ENCODE measurements around the gene GATA3. TPM values are rescaled to one million over a fixed set of nuclear protein-coding genes. Genes with fewer than 3 reads are reported as not detected.

GATA3 gene
- 1.3 TPM for polyA plus RNA-seq (2013, experiment 1 of 2)
- 1.6 TPM for polyA plus RNA-seq (2013, experiment 2 of 2)

DNA sequence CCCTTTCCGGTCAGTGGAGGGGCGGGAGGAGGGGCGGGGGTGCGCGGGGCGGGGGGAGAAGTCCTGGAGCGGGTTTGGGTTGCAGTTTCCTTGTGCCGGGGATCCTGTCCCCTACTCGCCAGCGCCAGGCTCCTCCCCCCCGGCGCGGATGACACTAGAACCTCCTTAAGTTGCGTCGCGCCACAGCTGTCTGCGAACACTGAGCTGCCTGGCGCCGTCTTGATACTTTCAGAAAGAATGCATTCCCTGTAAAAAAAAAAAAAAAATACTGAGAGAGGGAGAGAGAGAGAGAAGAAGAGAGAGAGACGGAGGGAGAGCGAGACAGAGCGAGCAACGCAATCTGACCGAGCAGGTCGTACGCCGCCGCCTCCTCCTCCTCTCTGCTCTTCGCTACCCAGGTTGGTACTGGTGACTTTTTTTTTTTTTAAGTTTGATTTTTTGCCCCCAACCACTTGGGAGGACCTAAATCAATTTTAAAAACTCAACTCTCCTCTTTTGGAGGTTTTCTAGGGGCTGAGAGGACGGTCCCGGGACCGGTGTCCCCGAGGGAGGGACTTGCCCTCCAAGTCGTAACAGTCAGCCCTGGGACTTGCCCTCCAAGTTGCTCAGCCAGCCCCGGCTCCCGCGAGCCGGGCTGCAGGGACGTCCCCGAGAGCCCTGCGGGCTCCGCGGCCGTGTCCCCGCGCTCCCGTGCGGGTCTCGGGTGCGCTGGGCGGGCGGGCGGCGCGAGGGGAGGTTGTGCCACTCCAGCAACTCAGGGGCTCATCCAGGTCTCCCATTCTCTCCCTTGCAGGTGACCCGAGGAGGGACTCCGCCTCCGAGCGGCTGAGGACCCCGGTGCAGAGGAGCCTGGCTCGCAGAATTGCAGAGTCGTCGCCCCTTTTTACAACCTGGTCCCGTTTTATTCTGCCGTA is at the start of gene GATA3:
GATA3 (plus strand) TSS at position 195 of the 914 bp plus-strand sequence. CDS start 968 bp downstream, outside the sequence.
- peaks cover 96% of the 10 kb centered on the region for H3K27me3 ChIP-seq (ENCODE audit: insufficient read depth, low read length)
- under 1% methylated on average over 50 of the region's 65 CpGs for WGBS
- H3K4me3 ChIP-seq (ENCODE audit: low read length): peak within 1 kb of the TSS; percentile 57
- peak within 1 kb of the TSS; percentile 35; the same call in 1 of the 2 replicates for H3K9ac ChIP-seq (ENCODE audit: low read depth, low read length)
- no peaks in the 10 kb centered on the region for H3K36me3 ChIP-seq (ENCODE audit: insufficient read depth, low read length)
- H3K27ac ChIP-seq (ENCODE audit: low read depth, low read length): no peak within 1 kb of the TSS
- peaks cover 42% of the 10 kb centered on the region for H3K4me1 ChIP-seq (ENCODE audit: insufficient read depth, low read length)
- H3K9me3 ChIP-seq (ENCODE audit: insufficient read depth, low read depth, low read length): no peaks in the 10 kb centered on the region

GRCh38 chr10:8006274-8006999 is 48.1 kb upstream of the GATA3 start:
- 95% methylated on average over 10 of the region's 10 CpGs for WGBS
- Histone ChIP-seq H3K9me3 (ENCODE audit: insufficient read depth, low read depth, low read length) (peaks cover 11% of the 10 kb centered on the region; the same call in 1 of the 2 replicates), H3K27me3 (ENCODE audit: insufficient read depth, low read length) (no peaks in the 10 kb centered on the region), H3K4me3 (ENCODE audit: low read length) (no peak overlapping the region), H3K36me3 (ENCODE audit: insufficient read depth, low read length) (peaks cover 5% of the 10 kb centered on the region; the same call in 1 of the 2 replicates), H3K9ac (ENCODE audit: low read depth, low read length) (no peak overlapping the region), H3K27ac (ENCODE audit: low read depth, low read length) (no peak overlapping the region), H3K4me1 (ENCODE audit: insufficient read depth, low read length) (no peaks in the 10 kb centered on the region)

DNA sequence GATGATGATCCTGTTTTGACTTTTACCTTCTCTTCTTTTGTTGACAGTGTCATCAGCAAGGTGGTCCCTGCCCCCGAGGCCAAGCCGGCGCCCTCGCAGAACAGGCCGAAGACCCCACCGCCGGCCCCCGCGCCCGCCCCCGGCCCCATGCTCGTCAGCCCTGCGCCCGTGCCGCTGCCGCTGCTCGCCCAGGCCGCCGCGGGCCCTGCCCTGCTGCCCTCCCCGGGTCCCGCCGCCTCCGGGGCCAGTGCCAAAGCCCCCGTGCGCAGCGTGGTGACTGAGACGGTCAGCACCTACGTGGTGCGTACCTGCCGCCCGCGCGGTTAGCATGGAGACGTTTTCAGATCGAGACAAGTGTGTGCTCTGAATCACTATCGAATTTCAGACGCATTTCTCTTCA is 45.5 kb upstream of the GATA3 start:
- Histone ChIP-seq H3K27ac (ENCODE audit: low read depth, low read length) (no peak overlapping the region), H3K9me3 (ENCODE audit: insufficient read depth, low read depth, low read length) (peaks cover 9% of the 10 kb centered on the region; the same call in 1 of the 2 replicates), H3K4me1 (ENCODE audit: insufficient read depth, low read length) (no peaks in the 10 kb centered on the region), H3K36me3 (ENCODE audit: insufficient read depth, low read length) (peaks cover 9% of the 10 kb centered on the region; the same call in 1 of the 2 replicates), H3K4me3 (ENCODE audit: low read length) (no peak overlapping the region), H3K27me3 (ENCODE audit: insufficient read depth, low read length) (no peaks in the 10 kb centered on the region), H3K9ac (ENCODE audit: low read depth, low read length) (no peak overlapping the region)
- 95% methylated on average over 38 of the region's 38 CpGs for WGBS

DNA sequence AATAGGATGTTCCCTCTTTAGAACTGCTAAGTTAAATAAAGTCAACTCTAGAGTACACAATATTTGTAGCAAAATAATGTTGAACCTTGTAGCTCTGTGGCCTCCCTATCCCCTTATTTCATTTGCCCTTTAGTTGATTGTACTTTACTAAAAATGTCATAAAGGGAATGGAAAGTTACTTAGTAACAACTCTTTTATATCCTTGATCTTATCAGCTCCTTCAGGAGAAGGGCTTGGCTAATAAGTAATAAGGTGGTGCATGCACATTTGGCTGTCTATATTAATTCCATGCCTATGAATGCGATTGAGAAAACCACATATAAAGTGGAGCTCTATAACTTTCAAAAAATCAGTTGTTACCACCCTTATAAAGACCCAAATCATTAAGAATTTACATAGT is 41.5 kb upstream of the GATA3 start:
- Histone ChIP-seq H3K4me3 (ENCODE audit: low read length) (no peak overlapping the region), H3K27me3 (ENCODE audit: insufficient read depth, low read length) (no peaks in the 10 kb centered on the region), H3K4me1 (ENCODE audit: insufficient read depth, low read length) (peaks cover 9% of the 10 kb centered on the region; the same call in 1 of the 2 replicates), H3K36me3 (ENCODE audit: insufficient read depth, low read length) (peaks cover 9% of the 10 kb centered on the region; the same call in 1 of the 2 replicates), H3K27ac (ENCODE audit: low read depth, low read length) (no peak overlapping the region), H3K9me3 (ENCODE audit: insufficient read depth, low read depth, low read length) (no peaks in the 10 kb centered on the region), H3K9ac (ENCODE audit: low read depth, low read length) (no peak overlapping the region)
- 100% methylated on average over 1 of the region's 1 CpG for WGBS

DNA sequence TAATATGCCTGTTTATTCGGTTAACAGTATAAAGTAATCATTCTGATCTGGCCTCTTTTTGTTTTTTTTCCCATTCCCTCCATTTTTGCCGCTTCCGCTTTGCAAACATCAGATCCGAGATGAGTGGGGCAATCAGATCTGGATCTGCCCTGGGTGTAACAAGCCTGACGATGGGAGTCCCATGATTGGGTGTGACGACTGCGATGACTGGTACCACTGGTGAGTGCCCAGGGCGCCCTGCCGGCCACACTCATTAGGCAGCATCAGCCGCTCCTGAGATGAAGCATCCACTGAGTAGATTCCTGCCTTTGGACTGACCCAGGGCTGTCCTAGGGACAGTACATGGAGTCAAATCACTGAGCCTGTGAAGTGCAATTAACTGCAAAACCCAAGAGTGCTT is 40.9 kb upstream of the GATA3 start:
- H3K4me3 ChIP-seq (ENCODE audit: low read length): no peak overlapping the region
- WGBS: 96% methylated on average over 10 of the region's 10 CpGs
- H3K27ac ChIP-seq (ENCODE audit: low read depth, low read length): no peak overlapping the region
- no peak overlapping the region for H3K9ac ChIP-seq (ENCODE audit: low read depth, low read length)
- H3K36me3 ChIP-seq (ENCODE audit: insufficient read depth, low read length): peaks cover 9% of the 10 kb centered on the region; the same call in 1 of the 2 replicates
- no peaks in the 10 kb centered on the region for H3K27me3 ChIP-seq (ENCODE audit: insufficient read depth, low read length)
- no peaks in the 10 kb centered on the region for H3K9me3 ChIP-seq (ENCODE audit: insufficient read depth, low read depth, low read length)
- peaks cover 9% of the 10 kb centered on the region; the same call in 1 of the 2 replicates for H3K4me1 ChIP-seq (ENCODE audit: insufficient read depth, low read length)

DNA sequence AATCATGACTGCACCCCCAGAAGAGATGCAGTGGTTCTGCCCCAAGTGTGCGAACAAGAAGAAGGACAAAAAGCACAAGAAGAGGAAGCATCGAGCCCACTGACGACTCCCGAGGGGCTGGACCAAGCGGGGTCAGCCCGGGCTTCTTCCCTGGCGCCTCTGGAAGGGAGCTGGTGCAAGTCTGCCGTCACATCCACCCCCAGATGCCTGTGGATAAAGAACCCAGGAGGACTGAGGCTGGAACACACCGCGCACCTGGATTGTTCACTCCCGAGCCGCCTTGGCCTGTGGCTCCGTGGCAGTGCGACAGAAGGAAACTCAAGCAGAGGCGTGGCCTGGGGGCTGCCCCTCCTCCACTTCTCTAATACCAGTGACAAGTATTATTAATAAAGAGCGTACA is 39.8 kb upstream of the GATA3 start:
- no peaks in the 10 kb centered on the region for H3K27me3 ChIP-seq (ENCODE audit: insufficient read depth, low read length)
- H3K4me1 ChIP-seq (ENCODE audit: insufficient read depth, low read length): peaks cover 9% of the 10 kb centered on the region; the same call in 1 of the 2 replicates
- WGBS: 94% methylated on average over 15 of the region's 16 CpGs
- H3K4me3 ChIP-seq (ENCODE audit: low read length): no peak overlapping the region
- no peaks in the 10 kb centered on the region for H3K9me3 ChIP-seq (ENCODE audit: insufficient read depth, low read depth, low read length)
- no peak overlapping the region for H3K27ac ChIP-seq (ENCODE audit: low read depth, low read length)
- no peak overlapping the region for H3K9ac ChIP-seq (ENCODE audit: low read depth, low read length)
- peaks cover 7% of the 10 kb centered on the region; the same call in 1 of the 2 replicates for H3K36me3 ChIP-seq (ENCODE audit: insufficient read depth, low read length)

GRCh38 chr10:8017277-8017676 is 37.2 kb upstream of the GATA3 start:
- H3K36me3 ChIP-seq (ENCODE audit: insufficient read depth, low read length): 0 out of 2 replicates have a peak, but pooled peaks cover 4% of the 10 kb centered on the region
- no peaks in the 10 kb centered on the region for H3K27me3 ChIP-seq (ENCODE audit: insufficient read depth, low read length)
- H3K27ac ChIP-seq (ENCODE audit: low read depth, low read length): no peak overlapping the region
- 80% methylated on average over 5 of the region's 6 CpGs for WGBS
- H3K9ac ChIP-seq (ENCODE audit: low read depth, low read length): no peak overlapping the region
- no peaks in the 10 kb centered on the region for H3K9me3 ChIP-seq (ENCODE audit: insufficient read depth, low read depth, low read length)
- no peak overlapping the region for H3K4me3 ChIP-seq (ENCODE audit: low read length)
- peaks cover 9% of the 10 kb centered on the region; the same call in 1 of the 2 replicates for H3K4me1 ChIP-seq (ENCODE audit: insufficient read depth, low read length)

GRCh38 chr10:8023321-8023720 is 31.2 kb upstream of the GATA3 start:
- Histone ChIP-seq H3K4me1 (ENCODE audit: insufficient read depth, low read length) (no peaks in the 10 kb centered on the region), H3K27ac (ENCODE audit: low read depth, low read length) (no peak overlapping the region), H3K36me3 (ENCODE audit: insufficient read depth, low read length) (no peaks in the 10 kb centered on the region), H3K9me3 (ENCODE audit: insufficient read depth, low read depth, low read length) (no peaks in the 10 kb centered on the region), H3K27me3 (ENCODE audit: insufficient read depth, low read length) (no peaks in the 10 kb centered on the region), H3K9ac (ENCODE audit: low read depth, low read length) (no peak overlapping the region), H3K4me3 (ENCODE audit: low read length) (no peak overlapping the region)
- WGBS: 84% methylated on average over 4 of the region's 4 CpGs

GRCh38 chr10:8023851-8024250 is 30.6 kb upstream of the GATA3 start:
- WGBS: 94% methylated on average over 2 of the region's 2 CpGs
- Histone ChIP-seq H3K4me1 (ENCODE audit: insufficient read depth, low read length) (no peaks in the 10 kb centered on the region), H3K27ac (ENCODE audit: low read depth, low read length) (no peak overlapping the region), H3K4me3 (ENCODE audit: low read length) (no peak overlapping the region), H3K9me3 (ENCODE audit: insufficient read depth, low read depth, low read length) (no peaks in the 10 kb centered on the region), H3K27me3 (ENCODE audit: insufficient read depth, low read length) (no peaks in the 10 kb centered on the region), H3K36me3 (ENCODE audit: insufficient read depth, low read length) (no peaks in the 10 kb centered on the region), H3K9ac (ENCODE audit: low read depth, low read length) (no peak overlapping the region)

DNA sequence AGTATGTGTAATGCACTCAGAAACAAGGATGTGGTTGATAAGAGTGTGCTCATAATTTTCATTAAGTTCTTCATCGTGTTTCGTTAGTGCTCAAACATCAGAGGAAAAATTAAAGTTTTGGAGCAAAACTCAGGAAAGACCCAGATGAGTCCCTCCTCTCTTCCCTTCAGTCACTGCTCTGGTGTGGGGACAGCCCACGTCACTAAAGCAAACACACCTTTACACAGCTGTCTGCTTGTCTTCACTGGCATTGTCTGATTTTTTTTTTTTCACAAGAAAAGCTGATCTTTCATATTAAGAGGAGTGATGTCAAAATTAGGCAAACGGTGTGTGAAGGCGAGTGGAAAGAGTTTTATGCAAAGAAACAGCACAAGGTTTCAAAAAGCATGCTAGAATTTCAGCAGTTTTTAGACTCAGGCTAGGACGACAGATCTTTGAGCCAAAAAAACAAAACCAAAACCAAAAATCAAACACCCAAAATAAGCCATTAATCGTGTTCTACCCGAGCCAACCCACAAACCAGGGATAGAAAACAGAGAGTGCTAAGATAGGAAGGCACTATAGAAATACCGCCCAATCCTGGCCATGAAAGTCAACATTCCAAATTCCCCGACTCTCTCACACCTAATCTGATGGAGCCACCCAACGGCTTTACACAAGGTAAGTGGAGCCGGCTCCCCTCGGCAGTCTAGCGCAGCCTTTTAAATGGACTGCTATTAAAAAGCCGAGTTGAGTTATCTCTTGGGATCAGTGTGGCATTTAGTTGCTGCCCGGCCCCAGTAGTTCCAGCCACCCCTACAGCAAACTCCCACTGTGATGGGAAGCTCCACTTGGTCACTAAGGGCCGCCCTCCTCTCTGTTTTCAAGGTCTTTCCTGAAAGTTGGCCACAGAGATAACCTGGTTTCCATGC is 27.9 kb upstream of the GATA3 start:
- no peak overlapping the region for H3K4me3 ChIP-seq (ENCODE audit: low read length)
- 78% methylated on average over 17 of the region's 17 CpGs for WGBS
- no peak overlapping the region for H3K27ac ChIP-seq (ENCODE audit: low read depth, low read length)
- H3K27me3 ChIP-seq (ENCODE audit: insufficient read depth, low read length): peaks cover 16% of the 10 kb centered on the region
- no peaks in the 10 kb centered on the region for H3K4me1 ChIP-seq (ENCODE audit: insufficient read depth, low read length)
- no peaks in the 10 kb centered on the region for H3K9me3 ChIP-seq (ENCODE audit: insufficient read depth, low read depth, low read length)
- no peaks in the 10 kb centered on the region for H3K36me3 ChIP-seq (ENCODE audit: insufficient read depth, low read length)
- no peak overlapping the region for H3K9ac ChIP-seq (ENCODE audit: low read depth, low read length)
